ENCODE data around the gene HCLS1.

Gene HCLS1

DNA sequence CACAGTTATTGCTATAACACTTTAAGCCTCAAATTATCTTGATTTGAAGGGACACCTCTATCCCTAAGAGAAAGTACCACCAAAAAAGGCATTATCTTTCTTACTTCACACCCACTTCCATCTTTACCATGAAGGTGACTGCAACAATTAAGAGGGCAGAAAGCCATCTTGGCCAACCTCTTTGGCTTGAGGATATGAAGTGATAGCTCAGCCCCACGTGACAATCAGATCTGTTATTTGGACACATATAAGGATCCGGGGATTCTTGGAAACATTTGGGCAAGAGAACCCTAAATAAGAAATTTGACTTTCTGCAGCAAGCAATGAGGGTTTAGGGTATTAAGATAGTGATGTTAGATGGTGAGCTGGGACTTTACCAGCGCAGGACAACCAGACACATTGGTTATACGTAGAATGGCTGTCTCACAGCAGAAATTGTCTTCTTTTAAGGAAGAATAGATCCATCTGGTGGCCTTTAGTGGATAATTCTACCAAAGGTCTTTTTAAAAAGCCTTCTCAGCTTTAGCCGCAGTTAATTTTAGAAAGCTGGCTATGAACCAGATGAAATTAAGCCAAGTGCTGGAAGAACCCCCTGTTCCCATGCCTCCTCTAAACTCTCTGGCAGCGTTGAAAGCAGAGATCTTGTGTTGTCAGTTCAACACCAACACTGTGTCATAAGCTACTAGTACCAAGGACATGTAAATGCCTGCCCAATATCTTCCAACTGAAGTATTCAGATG, 12.3 kb downstream of the HCLS1 start:
- in situ Hi-C loops (cut with HindIII; ENCODE audit: low pct_unique_long_range_greater_than_20kb, low sequenced_read_pairs): no loop called here
- no peak for TF ChIP-seq JUND (IDR thresholded peaks at IDR 0.05; ENCODE audit: low read depth)
- no peak for DNase-seq (ENCODE audit: low read depth in 1 of 2, low spot score in 1 of 2)

DNA sequence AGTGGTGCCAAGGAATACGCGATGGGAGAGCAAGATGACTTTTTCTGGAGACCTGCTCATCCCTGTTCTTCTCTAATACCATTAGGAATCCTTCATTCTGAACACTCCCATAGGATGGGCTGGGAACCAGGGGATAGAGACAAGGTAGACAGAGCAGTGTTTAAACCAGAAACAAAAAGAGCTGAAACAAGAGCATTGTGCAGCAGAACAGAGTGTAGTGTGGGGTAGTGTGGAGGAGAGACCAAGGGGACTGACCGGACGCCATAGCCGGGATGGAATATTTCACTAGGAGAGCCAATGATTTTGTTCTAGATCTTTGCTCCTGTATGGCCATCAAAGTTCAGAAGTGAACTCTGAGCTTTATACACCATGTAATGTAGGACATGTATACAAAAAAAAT, 15.6 kb downstream of the HCLS1 start:
- no peak for DNase-seq (ENCODE audit: low read depth in 1 of 2, low spot score in 1 of 2)
- no peak for TF ChIP-seq JUND (IDR thresholded peaks at IDR 0.05; ENCODE audit: low read depth)
- in situ Hi-C loops (cut with HindIII; ENCODE audit: low pct_unique_long_range_greater_than_20kb, low sequenced_read_pairs): no loop called here

DNA sequence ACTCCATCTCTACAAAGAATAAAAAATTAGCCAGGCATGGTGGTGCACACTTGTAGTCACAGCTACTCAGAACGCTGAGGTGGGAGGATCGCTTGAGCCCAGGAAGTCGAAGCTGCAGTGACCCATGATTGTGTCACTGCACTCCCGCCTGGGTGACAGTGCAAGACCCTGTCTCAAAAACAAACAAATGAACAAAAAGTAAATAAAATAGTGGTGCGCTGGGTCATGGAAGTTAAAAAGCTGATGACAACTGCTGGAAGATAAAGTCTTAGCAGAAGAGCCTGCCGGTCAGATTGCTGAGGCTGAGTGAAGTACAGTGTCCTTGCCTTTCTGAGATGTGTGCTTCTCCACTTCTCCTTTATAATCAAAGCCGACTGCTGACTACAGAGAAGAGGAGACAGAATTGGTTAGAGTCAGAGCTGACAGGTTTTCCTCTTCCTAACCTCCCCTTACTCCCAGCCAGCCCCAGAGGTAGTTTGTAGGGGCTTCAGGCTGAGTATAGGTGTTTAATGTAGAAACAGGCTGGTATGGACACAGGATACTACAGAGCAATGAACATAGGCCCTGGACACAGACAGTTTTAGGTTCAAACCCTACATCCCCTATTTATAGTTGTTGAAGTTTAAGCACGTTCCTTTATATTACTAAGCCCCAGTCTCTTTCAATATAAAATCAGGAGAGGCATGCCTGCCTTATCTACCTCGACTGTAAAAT, 17.9 kb downstream of the HCLS1 start:
- in situ Hi-C loops (cut with HindIII; ENCODE audit: low pct_unique_long_range_greater_than_20kb, low sequenced_read_pairs): no loop called here
- no peak for DNase-seq (ENCODE audit: low read depth in 1 of 2, low spot score in 1 of 2)
- TF ChIP-seq JUND (IDR thresholded peaks at IDR 0.05; ENCODE audit: low read depth): no peak

DNA sequence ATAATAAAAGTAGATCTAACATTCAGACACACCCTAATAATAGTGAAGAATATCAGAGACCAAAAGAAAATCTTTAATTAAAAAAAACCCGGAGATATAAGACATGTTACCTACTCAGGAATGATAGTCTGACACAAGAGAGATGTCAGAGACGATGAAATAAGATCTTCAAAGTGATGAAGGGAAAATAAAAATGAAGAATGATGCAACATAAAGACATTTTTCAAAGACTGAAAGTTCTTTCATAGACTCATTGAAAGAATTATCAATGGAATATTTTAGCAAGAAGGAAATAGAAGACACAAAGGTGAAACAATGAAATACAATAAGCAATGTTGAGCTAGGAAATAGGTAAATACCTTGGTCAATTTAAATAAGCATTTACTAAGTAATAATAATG, 19.6 kb downstream of the HCLS1 start:
- in situ Hi-C loops (cut with HindIII; ENCODE audit: low pct_unique_long_range_greater_than_20kb, low sequenced_read_pairs): no loop called here
- DNase-seq (ENCODE audit: low read depth in 1 of 2, low spot score in 1 of 2): no peak
- TF ChIP-seq JUND (IDR thresholded peaks at IDR 0.05; ENCODE audit: low read depth): no peak

DNA sequence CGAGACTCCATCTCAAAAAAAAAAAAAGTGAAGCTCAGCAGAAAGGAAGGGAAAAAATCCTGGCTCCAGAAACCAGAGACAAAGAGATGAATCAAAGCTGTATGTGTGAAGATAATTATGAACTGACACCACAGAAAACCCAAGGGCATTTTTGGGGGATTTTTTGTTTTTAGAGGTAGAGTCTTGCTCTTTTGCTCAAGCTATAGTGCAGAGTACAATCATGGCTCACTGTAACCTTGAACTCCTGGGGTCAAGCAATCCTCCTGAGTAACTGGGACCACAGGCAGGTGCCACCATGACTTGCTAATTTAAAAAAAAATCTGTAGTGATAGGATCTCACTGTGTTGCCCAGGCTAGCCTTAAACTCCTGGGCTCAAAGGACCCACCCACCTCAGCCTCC, 22.8 kb downstream of the HCLS1 start:
- DNase-seq (ENCODE audit: low read depth in 1 of 2, low spot score in 1 of 2): no peak
- in situ Hi-C loops (cut with HindIII; ENCODE audit: low pct_unique_long_range_greater_than_20kb, low sequenced_read_pairs): no loop called here
- TF ChIP-seq JUND (IDR thresholded peaks at IDR 0.05; ENCODE audit: low read depth): no peak

DNA sequence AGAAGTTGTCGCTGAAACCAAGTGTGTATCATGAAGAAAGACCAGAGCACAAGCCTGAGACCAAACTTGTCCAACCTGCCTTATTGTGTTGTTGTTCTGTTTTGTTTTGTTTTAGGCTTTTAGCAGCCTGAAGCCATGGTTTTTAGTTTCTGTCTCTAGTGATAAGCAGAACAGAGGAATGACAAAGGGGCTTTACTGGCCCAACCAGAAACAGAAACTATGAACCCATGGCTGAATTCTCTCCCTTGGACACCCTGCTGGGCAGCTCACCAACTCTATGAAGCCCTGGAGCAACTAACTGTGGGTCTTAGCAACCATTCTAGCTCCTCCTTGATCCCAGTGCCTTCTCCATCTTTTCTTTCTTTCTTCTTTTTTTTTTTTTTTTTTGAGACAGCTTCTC, 30.3 kb downstream of the HCLS1 start:
- DNase-seq (ENCODE audit: low read depth in 1 of 2, low spot score in 1 of 2): no peak
- TF ChIP-seq JUND (IDR thresholded peaks at IDR 0.05; ENCODE audit: low read depth): no peak
- in situ Hi-C loops (cut with HindIII; ENCODE audit: low pct_unique_long_range_greater_than_20kb, low sequenced_read_pairs): no loop called here

DNA sequence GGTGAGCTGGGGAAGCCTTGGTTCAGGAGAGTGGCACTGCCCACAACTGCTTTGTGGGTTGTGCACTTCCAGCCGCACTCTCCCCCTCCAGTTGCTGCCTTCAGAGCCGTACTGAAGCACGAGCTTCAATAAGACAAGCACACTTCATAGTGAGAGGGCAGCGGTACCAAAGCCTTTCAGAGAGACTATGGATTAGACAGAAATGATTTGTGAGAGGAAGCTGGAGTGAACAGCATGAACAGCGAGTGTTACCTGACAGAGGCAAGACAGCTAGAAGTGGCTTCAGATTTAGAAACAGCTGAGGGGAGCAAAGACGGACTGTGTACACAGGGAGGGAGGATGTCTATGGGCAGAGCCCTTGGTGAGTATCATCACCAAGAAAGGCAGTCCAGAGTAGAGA, 31.1 kb downstream of the HCLS1 start:
- DNase-seq (ENCODE audit: low read depth in 1 of 2, low spot score in 1 of 2): no peak
- in situ Hi-C loops (cut with HindIII; ENCODE audit: low pct_unique_long_range_greater_than_20kb, low sequenced_read_pairs): no loop called here
- no peak for TF ChIP-seq JUND (IDR thresholded peaks at IDR 0.05; ENCODE audit: low read depth)

DNA sequence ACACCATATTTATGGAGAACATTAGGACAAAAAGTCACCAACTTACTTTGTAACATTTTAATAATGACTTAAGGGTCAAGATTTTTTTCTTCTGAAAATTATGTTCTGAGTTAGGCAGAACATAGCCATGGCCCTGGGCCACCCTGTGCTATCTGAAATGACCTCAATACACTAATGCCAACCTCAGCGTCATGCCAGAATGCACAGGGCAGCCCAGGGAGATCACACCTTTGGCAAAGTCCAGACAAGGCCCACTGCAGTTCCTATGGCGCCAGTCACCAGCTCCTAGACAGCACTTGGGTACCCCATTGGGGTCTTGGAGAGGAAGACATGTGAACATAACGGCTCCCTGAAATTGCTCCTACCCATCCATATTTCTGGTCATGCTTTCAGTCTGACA, 33.1 kb downstream of the HCLS1 start:
- TF ChIP-seq JUND (IDR thresholded peaks at IDR 0.05; ENCODE audit: low read depth): no peak
- DNase-seq (ENCODE audit: low read depth in 1 of 2, low spot score in 1 of 2): no peak
- in situ Hi-C loops (cut with HindIII; ENCODE audit: low pct_unique_long_range_greater_than_20kb, low sequenced_read_pairs): no loop called here

DNA sequence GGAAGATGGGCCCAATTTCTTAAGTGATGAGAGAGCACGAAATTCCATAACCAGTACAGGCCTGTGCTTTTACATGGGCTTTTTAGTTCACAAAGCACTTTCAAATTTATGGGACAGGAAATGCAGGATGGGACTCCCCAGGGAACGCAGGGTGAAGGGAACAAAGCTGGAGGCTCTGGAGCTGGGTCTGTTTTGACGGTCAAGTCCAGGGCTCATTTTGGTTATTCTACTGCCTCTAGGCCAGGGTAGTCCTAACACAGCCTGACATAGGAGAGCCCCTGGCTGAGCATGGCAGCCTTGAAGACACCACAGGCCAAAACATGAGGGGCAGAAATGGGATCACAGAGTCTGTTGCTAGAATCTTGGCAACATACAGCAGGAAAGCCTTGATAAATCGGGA, 33.5 kb downstream of the HCLS1 start:
- DNase-seq (ENCODE audit: low read depth in 1 of 2, low spot score in 1 of 2): no peak
- TF ChIP-seq JUND (IDR thresholded peaks at IDR 0.05; ENCODE audit: low read depth): no peak
- in situ Hi-C loops (cut with HindIII; ENCODE audit: low pct_unique_long_range_greater_than_20kb, low sequenced_read_pairs): no loop called here

DNA sequence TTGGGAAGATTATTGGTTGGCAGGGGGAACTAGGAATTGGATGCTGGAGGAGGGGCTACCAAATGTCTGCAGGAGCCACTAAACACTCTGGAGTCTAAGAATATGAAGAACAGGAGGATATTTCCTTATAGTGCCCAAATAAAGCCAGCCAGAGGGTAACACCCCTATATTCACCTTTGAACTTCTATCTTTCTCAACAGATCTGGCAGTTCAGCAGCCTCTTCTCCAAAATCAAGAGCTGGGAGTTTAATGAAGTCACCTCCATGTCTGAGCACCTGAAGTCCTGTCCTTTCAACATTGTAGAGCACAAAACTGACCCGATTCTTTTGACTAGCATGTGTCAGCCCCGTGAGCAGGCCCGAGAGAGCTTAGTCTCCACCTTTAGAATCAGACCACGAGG, 34.2 kb downstream of the HCLS1 start:
- no peak for DNase-seq (ENCODE audit: low read depth in 1 of 2, low spot score in 1 of 2)
- no peak for TF ChIP-seq JUND (IDR thresholded peaks at IDR 0.05; ENCODE audit: low read depth)
- in situ Hi-C loops (cut with HindIII; ENCODE audit: low pct_unique_long_range_greater_than_20kb, low sequenced_read_pairs): no loop called here

DNA sequence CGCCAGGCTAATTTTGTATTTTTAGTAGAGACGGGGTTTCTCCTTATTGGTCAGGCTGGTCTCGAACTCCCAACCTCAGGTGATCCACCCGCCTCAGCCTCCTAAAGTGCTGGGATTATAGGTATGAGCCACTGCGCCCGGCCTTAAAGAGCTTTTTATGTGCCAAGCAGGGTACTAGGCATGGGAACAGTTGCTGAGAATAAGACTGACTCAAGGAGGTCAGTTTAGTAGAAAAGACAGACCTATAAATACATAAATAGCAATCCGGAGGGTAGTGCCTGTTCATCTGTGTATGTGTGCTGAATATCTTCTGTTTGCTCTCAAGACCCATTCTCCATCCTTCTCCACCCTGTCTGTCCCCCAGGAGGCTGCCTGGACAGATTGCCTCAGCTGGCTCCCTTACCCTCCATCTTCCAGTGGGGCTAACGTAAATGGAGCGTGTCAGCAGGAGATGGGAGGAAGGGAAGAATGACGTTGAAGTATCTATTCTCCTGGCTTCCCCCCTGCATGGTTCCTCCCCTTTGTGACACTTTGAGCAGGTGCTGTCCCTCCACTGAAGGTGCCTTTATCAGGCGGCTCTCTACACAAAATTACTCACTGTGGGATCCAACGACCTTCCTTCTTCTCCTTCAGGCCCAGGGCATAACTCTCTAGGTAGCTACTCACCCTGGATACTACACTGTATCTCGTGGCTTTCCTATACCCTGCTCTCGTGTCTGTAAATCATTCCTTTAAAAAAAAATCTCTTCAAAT, 36.4 kb downstream of the HCLS1 start:
- in situ Hi-C loops (cut with HindIII; ENCODE audit: low pct_unique_long_range_greater_than_20kb, low sequenced_read_pairs): no loop called here
- DNase-seq (ENCODE audit: low read depth in 1 of 2, low spot score in 1 of 2): no peak
- no peak for TF ChIP-seq JUND (IDR thresholded peaks at IDR 0.05; ENCODE audit: low read depth)

DNA sequence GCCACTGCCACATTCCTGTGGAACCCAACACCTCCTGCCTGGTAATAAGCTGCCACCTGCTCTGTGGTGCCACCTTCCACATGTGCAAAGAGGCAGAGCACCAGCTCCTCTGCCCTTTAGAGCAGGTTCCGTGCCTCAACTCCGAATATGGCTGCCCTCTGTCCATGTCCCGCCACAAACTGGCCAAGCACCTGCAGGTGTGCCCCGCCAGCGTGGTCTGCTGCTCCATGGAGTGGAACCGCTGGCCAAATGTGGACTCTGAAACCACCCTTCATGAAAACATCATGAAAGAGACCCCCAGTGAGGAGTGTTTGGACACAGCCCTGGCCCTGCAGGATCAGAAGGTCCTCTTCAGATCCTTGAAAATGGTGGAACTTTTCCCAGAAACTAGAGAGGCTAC, 39.2 kb downstream of the HCLS1 start:
- DNase-seq (ENCODE audit: low read depth in 1 of 2, low spot score in 1 of 2): no peak
- TF ChIP-seq JUND (IDR thresholded peaks at IDR 0.05; ENCODE audit: low read depth): no peak
- in situ Hi-C loops (cut with HindIII; ENCODE audit: low pct_unique_long_range_greater_than_20kb, low sequenced_read_pairs): no loop called here

DNA sequence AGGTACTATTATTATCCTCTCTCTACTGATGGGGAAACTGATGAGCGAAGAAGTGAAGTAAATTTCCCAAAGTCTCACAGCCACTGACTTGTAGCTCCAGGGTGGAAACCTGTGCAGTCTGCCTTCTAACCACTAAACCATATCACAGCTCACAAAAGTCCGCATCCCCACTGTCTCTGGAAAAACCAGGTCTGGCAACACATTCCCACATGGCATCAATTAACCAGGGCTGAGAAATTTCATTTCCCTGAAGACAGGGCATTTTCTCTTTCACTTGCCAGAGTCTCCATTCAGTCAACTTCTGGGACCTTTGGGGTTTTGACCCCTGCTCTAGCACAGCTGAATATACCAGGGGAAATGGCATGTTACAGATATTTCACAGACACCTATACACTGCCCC, 41.0 kb downstream of the HCLS1 start:
- no peak for DNase-seq (ENCODE audit: low read depth in 1 of 2, low spot score in 1 of 2)
- TF ChIP-seq JUND (IDR thresholded peaks at IDR 0.05; ENCODE audit: low read depth): no peak
- in situ Hi-C loops (cut with HindIII; ENCODE audit: low pct_unique_long_range_greater_than_20kb, low sequenced_read_pairs): no loop called here

Data from T47D (cell line).